Neutrophil (primary cell): Measurements from ENCODE around the gene FBXL17.

Experiments used
- H3K27ac ChIP-seq: fragments of 200-600 bp; sonication (generic); 2 replicates; pipeline ENCODE4 v1.5.1; 2016; ENCODE audit warnings: mild to moderate bottlenecking, moderate library complexity
- H3K27me3 ChIP-seq: fragments of 200-600 bp; sonication (generic); 2 replicates; pipeline ENCODE4 v1.6.0; 2016; ENCODE audit warnings: mild to moderate bottlenecking
- H3K36me3 ChIP-seq: fragments of 200-600 bp; sonication (generic); 2 replicates; pipeline ENCODE4 v1.5.1; 2017
- H3K4me1 ChIP-seq, 2 experiments: fragments of 200-600 bp in 1 of 2; sonication (generic) in 1 of 2; 1 replicate in 1 of 2; 2 replicates in 1 of 2; pipeline versions ENCODE4 v1.5.1 to v1.6.1; 2013 to 2016; ENCODE audit warnings: low read depth in 1 of 2, low read length in 1 of 2, mild to moderate bottlenecking in 1 of 2, moderate library complexity in 1 of 2; ENCODE audit not compliant: control insufficient read depth in 1 of 2, insufficient read depth in 1 of 2
- H3K4me3 ChIP-seq, 2 experiments: fragments of 200-600 bp in 1 of 2; sonication (generic) in 1 of 2; 1 replicate in 1 of 2; 2 replicates in 1 of 2; pipeline ENCODE4 v1.5.1; 2013 to 2016; ENCODE audit warnings: low read depth in 1 of 2, low read length in 1 of 2, mild to moderate bottlenecking in 1 of 2, moderate library complexity in 1 of 2
- H3K9me3 ChIP-seq: fragments of 200-600 bp; sonication (generic); 2 replicates; pipeline ENCODE4 v1.5.1; 2016
- CTCF ChIP-seq: fragments of 200-600 bp; sonication (generic); IDR thresholded peaks from 2 replicates; pipeline ENCODE4 v1.5.1; 2016; ENCODE audit warnings: antibody characterized with exemption

FBXL17 gene

GRCh38 chr5:107977550-107978071 is 404.3 kb downstream of the FBXL17 start:
- TF ChIP-seq CTCF: no peak

GRCh38 chr5:107975568-107975967 is 406.3 kb downstream of the FBXL17 start:
- no peak overlapping the region for H3K27ac ChIP-seq
- no peak for TF ChIP-seq CTCF
- H3K4me1 ChIP-seq: no peaks in the 10 kb centered on the region
- H3K27me3 ChIP-seq: no peaks in the 10 kb centered on the region
- no peaks in the 10 kb centered on the region for H3K36me3 ChIP-seq
- H3K9me3 ChIP-seq: no peaks in the 10 kb centered on the region
- no peak overlapping the region for H3K4me3 ChIP-seq

More at GRCh38 chr5:107977550-107978071, 404.3 kb downstream of the FBXL17 start:
- Histone ChIP-seq H3K9me3 (no peaks in the 10 kb centered on the region), H3K4me3 (no peak overlapping the region), H3K36me3 (no peaks in the 10 kb centered on the region), H3K27ac (no peak overlapping the region), H3K27me3 (no peaks in the 10 kb centered on the region), H3K4me1 (no peaks in the 10 kb centered on the region)

GRCh38 chr5:107971846-107972245 is 410.1 kb downstream of the FBXL17 start:
- Histone ChIP-seq H3K27me3 (no peaks in the 10 kb centered on the region), H3K4me3 (no peak overlapping the region)
- TF ChIP-seq CTCF: no peak

GRCh38 chr5:107969847-107970246 is 412.1 kb downstream of the FBXL17 start:
- Histone ChIP-seq H3K4me1 (no peaks in the 10 kb centered on the region), H3K9me3 (no peaks in the 10 kb centered on the region), H3K36me3 (no peaks in the 10 kb centered on the region), H3K27me3 (no peaks in the 10 kb centered on the region), H3K27ac (no peak overlapping the region), H3K4me3 (no peak overlapping the region)
- no peak for TF ChIP-seq CTCF

More at GRCh38 chr5:107971846-107972245, 410.1 kb downstream of the FBXL17 start:
- H3K4me1 ChIP-seq: no peaks in the 10 kb centered on the region
- no peak overlapping the region for H3K27ac ChIP-seq
- H3K36me3 ChIP-seq: no peaks in the 10 kb centered on the region
- no peaks in the 10 kb centered on the region for H3K9me3 ChIP-seq

- no peaks in the 10 kb centered on the region for H3K4me1 ChIP-seq
Observed at GRCh38 chr5:107968998-107969397, 412.9 kb downstream of the FBXL17 start.

More at GRCh38 chr5:107968998-107969397, 412.9 kb downstream of the FBXL17 start:
- Histone ChIP-seq H3K27me3 (no peaks in the 10 kb centered on the region), H3K27ac (no peak overlapping the region), H3K9me3 (no peaks in the 10 kb centered on the region), H3K4me3 (no peak overlapping the region), H3K36me3 (no peaks in the 10 kb centered on the region)
- no peak for TF ChIP-seq CTCF
